Gastroesophageal sphincter (tissue), 4 donors: ENCODE results near the gene ERG28. TPM values are rescaled to one million over a fixed set of nuclear protein-coding genes. Genes with fewer than 3 reads are reported as not detected.

Source experiments
- ATAC-seq: fragments of 150-250 bp; one replicate; pipeline ENCODE4 v1.9.1; 2016; ENCODE audit warnings: mild to moderate bottlenecking, moderate library complexity
- H3K27ac ChIP-seq, 4 donors: fragments of 200-600 bp; sonication (generic) in 3 of 4; 1 replicate in 3 of 4; 2 replicates in 1 of 4; pipeline ENCODE4 v1.5.1; 2016 to 2019
- H3K27me3 ChIP-seq: fragments of 200-600 bp; sonication (generic); one replicate; pipeline ENCODE4 v1.5.1; 2019
- H3K36me3 ChIP-seq, 2 donors: fragments of 200-600 bp; sonication (generic); one replicate each; pipeline ENCODE4 v1.5.1; 2019; ENCODE audit warnings: control low read depth in 1 of 2
- H3K4me1 ChIP-seq, 3 donors: fragments of 200-600 bp; sonication (generic); 1 replicate in 2 of 3; 2 replicates in 1 of 3; pipeline ENCODE4 v1.5.1; 2016 to 2019; ENCODE audit warnings: control low read depth in 2 of 3
- H3K4me3 ChIP-seq, 2 donors: fragments of 200-600 bp; sonication (generic); one replicate each; pipeline ENCODE4 v1.5.1; 2019; ENCODE audit warnings: mild to moderate bottlenecking in 1 of 2, moderate library complexity in 1 of 2
- H3K9me3 ChIP-seq, 3 donors: fragments of 200-600 bp; sonication (generic); one replicate each; pipeline ENCODE4 v1.5.1; 2017 to 2019; ENCODE audit warnings: control low read depth in 2 of 3
- CTCF ChIP-seq, 4 experiments: fragments of 200-600 bp in 2 of 4; fragments of 450-650 bp in 2 of 4; sonication (generic) in 1 of 4; IDR thresholded peaks; one replicate each; pipeline ENCODE4 v1.5.1; 2017 to 2019; ENCODE audit warnings: antibody characterized with exemption in 4 of 4, mild to moderate bottlenecking in 2 of 4, moderate library complexity in 2 of 4
- EP300 ChIP-seq: sonication (generic); formaldehyde crosslinking; IDR thresholded peaks from one replicate; pipeline ENCODE4 v1.6.1; 2017; ENCODE audit warnings: antibody characterized with exemption, mild to moderate bottlenecking
- POLR2A ChIP-seq, 2 donors: fragments of 450-650 bp; IDR thresholded peaks; one replicate each; pipeline ENCODE4 v1.6.1; 2017; ENCODE audit warnings: antibody characterized with exemption in 2 of 2, mild to moderate bottlenecking in 2 of 2, moderate library complexity in 1 of 2
- POLR2AphosphoS5 ChIP-seq: sonication (generic); formaldehyde crosslinking; IDR thresholded peaks from one replicate; pipeline ENCODE4 v1.6.1; 2017; ENCODE audit warnings: antibody characterized with exemption
- WGBS, 2 donors: methylation state at CpG; one replicate each; pipeline ENCODE4 v1.1.5; 2018; ENCODE audit warnings: low coverage in 1 of 2; 5-methylcytosine and 5-hydroxymethylcytosine counted together
- total RNA-seq, 4 donors: library from RNA; depleted of rRNA; stranded (reverse); fragments of >200 nt; gene quantifications; one replicate each; pipeline ENCODE4 v1.1.0, GENCODE V29; 2016

The ERG28 gene
- total RNA-seq, 4 donors from 2014 or later: 6.2 to 13.4 (median 7.0) TPM

DNA sequence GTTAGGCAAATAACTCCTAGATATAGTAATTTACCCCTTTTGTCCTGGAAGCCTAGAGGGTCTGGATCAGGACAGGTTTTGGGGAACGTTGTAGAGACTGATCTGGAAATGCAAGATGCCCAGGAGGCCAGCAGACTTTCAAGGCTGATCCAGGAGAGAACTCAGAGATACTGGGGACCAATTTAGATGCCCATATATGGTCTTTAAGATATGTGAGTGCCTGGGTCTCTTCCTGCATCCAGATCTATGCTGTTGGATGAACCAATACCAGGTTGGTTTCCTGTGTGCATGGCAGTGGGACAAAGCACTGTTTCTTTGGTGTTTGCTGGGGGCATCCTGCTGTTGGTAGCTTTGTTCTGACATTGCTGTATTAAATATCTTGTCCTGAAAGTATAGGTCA lies 5.4 kb downstream of the ERG28 start:
- H3K36me3 ChIP-seq: peaks cover 0 to 69% of the 10 kb centered on the region in 2 donors
- H3K27me3 ChIP-seq: no peaks in the 10 kb centered on the region
- no peaks in the 10 kb centered on the region for H3K9me3 ChIP-seq
- no peak for TF ChIP-seq EP300
- TF ChIP-seq POLR2A (IDR thresholded peaks at IDR 0.05): no peak
- no peak for TF ChIP-seq POLR2AphosphoS5
- TF ChIP-seq CTCF (IDR thresholded peaks at IDR 0.05): no peak
- H3K4me3 ChIP-seq: no peak overlapping the region
- 0% methylated on average over 1 of the region's 1 CpG for WGBS, 2 donors
- H3K4me1 ChIP-seq: peaks cover 0 to 23% (median 7%) of the 10 kb centered on the region in 3 donors
- no peak overlapping the region for H3K27ac ChIP-seq
- ATAC-seq: no peak

GRCh38 chr14:75654127-75654732 lies 6.4 kb downstream of the ERG28 start:
- no peaks in the 10 kb centered on the region for H3K9me3 ChIP-seq
- WGBS, 2 donors: 5 to 6% methylated on average over 3 to 4 of the region's 4 CpGs
- peaks cover 0 to 79% of the 10 kb centered on the region in 2 donors for H3K36me3 ChIP-seq
- no peak overlapping the region for H3K27ac ChIP-seq
- peak; percentile 88 for ATAC-seq
- TF ChIP-seq POLR2A (IDR thresholded peaks at IDR 0.05) (no peak), CTCF (IDR thresholded peaks at IDR 0.05) (peak; percentile 93 to 96 (median 94))
- no peak overlapping the region for H3K4me3 ChIP-seq
- H3K4me1 ChIP-seq: peaks cover 0 to 13% (median 0%) of the 10 kb centered on the region in 3 donors
- H3K27me3 ChIP-seq: no peaks in the 10 kb centered on the region

GRCh38 chr14:75653563-75653962 lies 7.1 kb downstream of the ERG28 start:
- TF ChIP-seq POLR2AphosphoS5: no peak
- TF ChIP-seq EP300: no peak
- TF ChIP-seq POLR2A (IDR thresholded peaks at IDR 0.05): no peak
- no peak for TF ChIP-seq CTCF (IDR thresholded peaks at IDR 0.05)
- no peaks in the 10 kb centered on the region for H3K27me3 ChIP-seq
- no peak for ATAC-seq
- WGBS, 2 donors: 83 to 91% methylated on average over 1 of the region's 1 CpG
- H3K36me3 ChIP-seq: peaks cover 0 to 82% of the 10 kb centered on the region in 2 donors
- no peak overlapping the region for H3K27ac ChIP-seq
- H3K4me1 ChIP-seq: peaks cover 0 to 9% (median 0%) of the 10 kb centered on the region in 3 donors
- H3K4me3 ChIP-seq: no peak overlapping the region
- H3K9me3 ChIP-seq: no peaks in the 10 kb centered on the region

DNA sequence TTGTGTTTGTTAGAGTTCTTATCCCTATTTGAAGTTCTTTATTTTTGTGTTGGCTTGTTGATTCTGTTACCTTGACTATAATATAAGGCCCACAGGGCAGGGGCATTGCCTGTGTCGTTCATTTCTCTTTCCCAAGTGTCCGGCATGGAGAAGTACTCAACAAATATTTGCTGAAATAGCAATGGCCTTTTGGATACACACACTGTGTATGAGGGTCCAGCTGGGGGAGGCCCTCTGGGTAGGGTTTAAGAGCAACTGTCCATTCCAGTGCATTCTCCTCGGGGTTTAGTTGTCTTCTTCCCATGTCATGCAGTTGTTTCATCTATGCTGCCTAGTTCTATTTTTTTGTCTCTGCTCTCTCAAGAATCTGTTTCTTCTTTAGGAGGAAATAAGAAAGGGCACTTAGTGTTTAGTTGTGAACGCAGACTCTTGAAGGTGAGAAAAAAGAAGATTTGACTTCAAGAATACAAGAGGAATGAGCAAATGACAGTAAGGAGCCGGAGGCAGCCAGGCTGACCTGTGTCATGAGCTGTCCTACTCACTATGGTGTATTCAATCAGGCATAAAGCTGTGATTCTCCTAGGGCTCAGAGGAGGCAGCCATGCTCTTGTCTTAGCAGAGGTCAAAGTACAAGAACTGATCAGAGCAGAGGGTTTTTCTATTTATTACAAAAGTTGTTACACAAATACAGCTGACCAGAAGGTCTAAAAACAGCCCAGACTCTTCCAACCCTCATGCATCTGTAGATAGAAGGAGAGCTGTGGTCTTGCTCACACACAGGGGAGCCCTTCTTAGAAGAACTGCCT lies 10.2 kb downstream of the ERG28 start:
- WGBS, 2 donors: 74 to 83% methylated on average over 2 to 4 of the region's 5 CpGs
- H3K27ac ChIP-seq: no peak overlapping the region
- peaks cover 0 to 80% of the 10 kb centered on the region in 2 donors for H3K36me3 ChIP-seq
- no peak for ATAC-seq
- H3K4me3 ChIP-seq: no peak overlapping the region
- no peaks in the 10 kb centered on the region for H3K9me3 ChIP-seq
- H3K4me1 ChIP-seq: peaks cover 0 to 18% (median 3%) of the 10 kb centered on the region in 3 donors
- no peaks in the 10 kb centered on the region for H3K27me3 ChIP-seq
- TF ChIP-seq POLR2A (IDR thresholded peaks at IDR 0.05) (no peak), POLR2AphosphoS5 (no peak), EP300 (no peak), CTCF (IDR thresholded peaks at IDR 0.05) (no peak)

DNA sequence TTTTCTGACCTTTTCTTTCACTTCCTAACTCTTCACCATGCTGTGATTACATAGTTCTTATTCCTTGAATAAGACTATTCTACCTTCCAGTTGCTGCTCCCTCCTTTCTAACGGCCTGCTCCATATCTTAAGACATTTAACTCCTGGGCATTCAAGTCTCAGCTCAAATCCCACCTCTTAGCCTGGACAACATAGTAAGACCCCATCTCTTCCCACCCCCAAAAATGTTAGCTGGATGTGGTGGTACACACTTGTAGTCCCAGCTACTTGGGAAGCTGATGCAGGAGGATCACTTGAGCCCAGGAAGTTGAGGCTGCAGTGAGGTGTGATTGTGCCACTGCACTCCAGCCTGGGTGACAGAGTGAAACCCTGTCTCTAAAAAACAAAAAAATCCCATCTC lies 10.9 kb downstream of the ERG28 start:
- no peak overlapping the region for H3K4me3 ChIP-seq
- TF ChIP-seq CTCF (IDR thresholded peaks at IDR 0.05) (no peak), POLR2AphosphoS5 (no peak), EP300 (no peak), POLR2A (IDR thresholded peaks at IDR 0.05) (no peak)
- no peak overlapping the region for H3K27ac ChIP-seq
- no peaks in the 10 kb centered on the region for H3K9me3 ChIP-seq
- WGBS, 2 donors: 100% methylated on average over 1 of the region's 1 CpG
- ATAC-seq: no peak
- peaks cover 0 to 18% (median 3%) of the 10 kb centered on the region in 3 donors for H3K4me1 ChIP-seq
- H3K36me3 ChIP-seq: peaks cover 0 to 73% of the 10 kb centered on the region in 2 donors
- H3K27me3 ChIP-seq: no peaks in the 10 kb centered on the region
